BJ (cell line): ENCODE data around the gene ARF3. TPM values are rescaled to one million over a fixed set of nuclear protein-coding genes. Genes with fewer than 3 reads are reported as not detected.

Experiments
- CTCF ChIA-PET: fragments of 350-600 bp; formaldehyde crosslinking; extraction: SDS; loops from one replicate; lab custom pipeline; 2021; ENCODE audit warnings: antibody characterized with exemption, inconsistent platforms; lab: Yijun Ruan, JAX
- POLR2A ChIA-PET: fragments of 300-600 bp; sonication (Branson Sonifier 250); formaldehyde crosslinking; extraction: SDS; loops from one replicate; lab custom pipeline; 2021; ENCODE audit warnings: antibody characterized with exemption; lab: Charles Lee
- DNase-seq: peaks from one replicate; pipeline ENCODE4 v3.0.0-alpha.2; 2011; ENCODE audit warnings: low read depth
- H3K27me3 ChIP-seq: 2 replicates; pipeline ENCODE4 v1.6.0; 2011; ENCODE audit warnings: low read length; ENCODE audit not compliant: control insufficient read depth, insufficient read depth
- H3K36me3 ChIP-seq: 2 replicates; pipeline ENCODE4 v1.5.1; 2011; ENCODE audit warnings: low read length; ENCODE audit not compliant: control insufficient read depth, insufficient read depth
- H3K4me3 ChIP-seq: 2 replicates; pipeline ENCODE4 v1.5.1; 2011; ENCODE audit warnings: low read depth, mild to moderate bottlenecking, control low read depth, low read length
- CTCF ChIP-seq: IDR thresholded peaks from 2 replicates; pipeline ENCODE4 v1.5.1; 2011; ENCODE audit warnings: low read depth, mild to moderate bottlenecking, control low read depth, inconsistent platforms, low read length, moderate library complexity; ENCODE audit not compliant: insufficient read depth
- polyA plus RNA-seq: library from polyadenylated mRNA; depleted of rRNA; stranded (reverse); fragments of >200 nt; gene quantifications from 2 replicates; pipeline ENCODE4 v1.2.3, GENCODE V29; 2011

Gene ARF3
- polyA plus RNA-seq, 1 experiment: 292 TPM

GRCh38 chr12:48980953-48981756, 23.9 kb upstream of the ARF3 start:
- H3K27me3 ChIP-seq: peaks cover 69% of the 10 kb centered on the region
- POLR2A ChIA-PET: no interaction called here
- no peak for DNase-seq
- no peak overlapping the region for H3K4me3 ChIP-seq
- no peaks in the 10 kb centered on the region for H3K36me3 ChIP-seq
- no peak; the same call in 1 of the 2 replicates for TF ChIP-seq CTCF
- CTCF ChIA-PET: interaction anchor here (0.6 to 30.1 kb wide), 4 partner anchors 6 to 107 kb away, joined by 3 to 757 read pairs (median 380); partner anchors contain the start of genes DDN, WNT1 and WNT10B

GRCh38 chr12:48980389-48980952, 23.2 kb upstream of the ARF3 start:
- DNase-seq: no peak
- Histone ChIP-seq H3K4me3 (no peak overlapping the region), H3K27me3 (peaks cover 67% of the 10 kb centered on the region), H3K36me3 (no peaks in the 10 kb centered on the region)
- ChIA-PET CTCF (interaction anchor here (1.1 to 30.1 kb wide), 5 partner anchors 6 to 128 kb away, joined by 4 to 757 read pairs (median 89); partner anchors contain the start of genes DDN, DDX23, WNT1 and WNT10B), POLR2A (no interaction called here)
- 0 out of 2 replicates have a peak, but pooled peaks have one; percentile 2 for TF ChIP-seq CTCF

GRCh38 chr12:48979602-48980388, 22.5 kb upstream of the ARF3 start:
- H3K36me3 ChIP-seq: no peaks in the 10 kb centered on the region
- no peak overlapping the region for H3K4me3 ChIP-seq
- POLR2A ChIA-PET: no interaction called here
- peaks cover 62% of the 10 kb centered on the region for H3K27me3 ChIP-seq
- CTCF ChIA-PET: interaction anchor here (0.9 to 30.1 kb wide), 5 partner anchors 14 to 127 kb away, joined by 3 to 757 read pairs (median 8); partner anchors contain the start of genes DDN and DDX23
- DNase-seq: no peak
- no peak for TF ChIP-seq CTCF

GRCh38 chr12:48978741-48979601, 21.7 kb upstream of the ARF3 start:
- peak overlapping the region; percentile 6; the same call in 1 of the 2 replicates for H3K4me3 ChIP-seq

More at GRCh38 chr12:48978741-48979601, 21.7 kb upstream of the ARF3 start:
- no peak for TF ChIP-seq CTCF
- no peak for DNase-seq
- ChIA-PET CTCF (interaction anchor here (0.6 to 30.1 kb wide), 9 partner anchors 14 to 393 kb away, joined by 3 to 757 read pairs (median 6); partner anchors contain the start of genes DDN and DDX23), POLR2A (no interaction called here)
- H3K36me3 ChIP-seq: no peaks in the 10 kb centered on the region
- peaks cover 58% of the 10 kb centered on the region for H3K27me3 ChIP-seq
